HG03457 (cell line): Measurements from ENCODE around the gene THSD7B.

Experiments used
- ATAC-seq: cut with Tn5 transposase; IDR thresholded peaks from one replicate; pipeline ENCODE4 v1.9.1; 2021; ENCODE audit warnings: moderate number of reproducible peaks; ENCODE audit not compliant: unreplicated experiment

The THSD7B gene

DNA sequence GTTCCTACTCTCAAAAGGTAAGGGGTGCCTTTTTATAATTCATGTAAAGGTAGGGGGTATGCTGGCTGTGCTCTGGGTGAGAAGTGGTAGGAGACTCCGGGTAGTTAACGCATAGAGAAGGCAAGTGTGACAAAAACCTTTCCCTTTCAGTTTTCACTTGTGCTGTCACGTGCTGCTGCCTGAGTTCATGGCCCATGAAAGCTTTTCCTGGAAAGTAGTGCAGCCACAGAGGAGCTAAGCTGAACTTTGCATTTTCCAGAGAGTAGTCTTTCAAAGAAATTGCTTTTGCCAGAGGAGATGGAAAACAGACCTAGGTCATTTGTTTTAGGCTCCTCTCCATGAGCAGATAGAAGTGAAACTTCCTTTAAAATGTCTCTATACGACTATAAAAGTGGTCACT is 44.7 kb downstream of the THSD7B start:
- no peak for ATAC-seq

GRCh38 chr2:136818839-136819238 is 53.5 kb downstream of the THSD7B start:
- ATAC-seq, result no peak

- no peak for ATAC-seq
These were observed 57.9 kb downstream of the THSD7B start for GRCh38 chr2:136823291-136823690.

GRCh38 chr2:136828162-136828561 is 62.8 kb downstream of the THSD7B start:
- no peak for ATAC-seq

GRCh38 chr2:136828774-136829173 is 63.4 kb downstream of the THSD7B start:
- no peak for ATAC-seq

DNA sequence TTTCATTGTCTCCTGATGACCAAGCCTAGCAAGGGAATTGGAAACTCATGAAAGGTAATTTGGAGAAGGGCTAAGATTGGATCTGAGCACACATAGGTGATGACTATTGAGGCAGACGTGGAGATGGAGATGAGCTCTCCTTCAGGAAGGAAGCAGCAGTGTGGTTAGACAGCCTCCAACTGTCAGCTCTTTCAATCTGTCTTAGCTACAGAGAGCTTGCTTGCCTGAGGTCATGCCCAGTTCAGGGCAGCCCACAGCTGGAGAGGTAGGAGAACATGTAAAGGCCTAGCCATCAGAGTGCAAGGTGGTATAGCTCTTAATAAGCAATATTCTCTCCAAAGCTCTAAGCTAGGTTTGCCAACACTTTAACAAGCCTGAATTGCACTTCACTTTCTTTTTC is 79.2 kb downstream of the THSD7B start:
- ATAC-seq, result no peak

DNA sequence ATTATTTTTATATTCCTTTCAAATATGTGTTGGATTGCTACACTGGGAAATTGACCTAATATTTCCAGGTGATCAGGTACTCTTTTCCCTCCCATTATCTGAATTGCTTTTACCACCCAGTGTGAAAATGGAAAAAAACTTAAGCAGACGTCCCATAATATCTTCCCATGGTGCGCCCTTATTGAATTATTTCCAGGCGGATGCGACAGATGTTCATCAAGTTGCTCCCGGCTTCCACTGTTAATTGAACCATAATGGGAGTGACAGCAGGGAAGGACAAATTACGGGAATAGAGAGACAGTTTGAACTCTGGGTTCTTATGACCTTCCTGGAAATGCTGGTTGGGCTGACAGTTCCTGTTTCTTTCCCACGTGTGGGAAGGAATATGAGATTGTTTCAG is 93.3 kb downstream of the THSD7B start:
- no peak for ATAC-seq

- ATAC-seq, result no peak
These were observed 95.2 kb downstream of the THSD7B start for GRCh38 chr2:136860443-136860958.

DNA sequence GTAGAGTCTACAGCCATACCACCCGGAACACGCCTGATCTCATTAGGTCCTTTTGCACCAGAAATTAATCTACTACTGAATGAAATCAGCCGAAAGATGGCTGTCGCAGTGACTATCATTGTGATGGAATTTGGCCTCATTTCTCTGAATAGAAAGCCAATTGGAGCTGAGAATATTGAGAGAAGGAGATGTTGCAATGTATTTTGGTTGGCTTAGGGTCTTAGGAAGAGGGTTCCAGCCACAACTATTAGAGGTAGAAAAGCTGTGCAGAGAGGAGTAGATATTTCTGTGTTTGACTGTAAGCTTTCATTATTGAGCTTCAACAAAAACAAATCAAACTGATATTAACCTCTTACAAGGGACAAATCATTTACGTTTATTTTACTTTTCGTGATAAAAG is 98.1 kb downstream of the THSD7B start:
- ATAC-seq, result no peak

- no peak for ATAC-seq
These were observed 98.5 kb downstream of the THSD7B start for GRCh38 chr2:136863874-136864273.

GRCh38 chr2:136871424-136871823 is 106.1 kb downstream of the THSD7B start:
- no peak for ATAC-seq

GRCh38 chr2:136874258-136874657 is 108.9 kb downstream of the THSD7B start:
- no peak for ATAC-seq

DNA sequence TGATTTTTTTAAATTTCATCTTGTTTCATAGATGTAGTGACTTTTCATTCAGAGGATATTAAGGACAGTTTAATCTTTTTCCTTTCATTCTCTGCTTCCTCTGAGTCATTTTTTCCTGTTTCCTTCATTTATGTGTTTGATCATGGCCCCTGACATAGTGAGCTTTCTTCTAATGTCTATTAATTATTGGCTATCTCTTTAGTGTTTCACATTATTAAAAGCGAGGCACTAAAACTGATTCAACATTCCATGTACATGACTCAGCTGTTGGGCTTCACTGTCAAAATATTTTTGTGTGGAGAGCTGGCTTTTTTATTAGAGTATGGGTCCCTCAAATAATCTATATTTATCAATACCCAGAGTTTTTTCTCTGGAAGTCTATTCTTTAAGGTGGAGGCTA is 125.8 kb downstream of the THSD7B start:
- ATAC-seq, result no peak

GRCh38 chr2:136894007-136894634 is 128.8 kb downstream of the THSD7B start:
- ATAC-seq, result no peak

DNA sequence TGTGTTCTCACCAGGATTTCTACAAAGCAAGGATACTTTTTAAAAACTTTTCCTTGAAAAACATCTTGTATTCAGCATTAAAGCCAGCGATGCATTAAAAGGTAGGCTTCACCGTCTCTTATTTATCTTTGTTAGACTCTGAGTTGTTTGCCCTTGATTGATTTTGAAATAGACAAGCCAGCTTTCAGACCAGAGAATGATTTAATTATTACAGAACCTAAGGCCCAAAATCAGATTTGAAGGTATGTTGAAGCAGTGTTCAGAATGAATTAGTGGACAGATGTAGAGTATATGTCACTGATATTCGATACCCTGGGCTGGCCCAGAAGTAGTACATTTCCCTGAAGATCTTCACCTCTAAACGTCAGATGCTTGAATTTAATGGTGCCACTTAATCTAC is 136.4 kb downstream of the THSD7B start:
- ATAC-seq, result no peak

GRCh38 chr2:136905779-136906178 is 140.4 kb downstream of the THSD7B start:
- no peak for ATAC-seq

DNA sequence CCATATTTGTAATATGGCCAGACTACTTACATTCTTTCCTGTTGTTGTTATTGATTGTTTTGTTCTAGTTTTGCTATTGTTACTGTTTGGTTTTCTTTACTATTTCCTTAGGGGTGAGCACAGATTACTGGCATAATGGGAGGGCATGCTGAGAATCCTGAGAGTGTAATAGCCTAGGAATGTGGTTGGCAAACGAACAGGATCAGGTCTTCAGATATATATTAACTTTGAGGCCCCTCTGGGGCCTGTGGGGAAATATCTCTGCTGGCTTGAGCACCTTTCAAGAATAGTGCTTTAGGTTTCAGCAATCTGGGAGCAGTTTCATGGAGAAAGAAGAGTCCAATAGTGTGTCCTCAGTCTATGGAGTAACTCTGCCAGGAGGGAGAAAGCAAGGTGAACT is 144.4 kb downstream of the THSD7B start:
- no peak for ATAC-seq

DNA sequence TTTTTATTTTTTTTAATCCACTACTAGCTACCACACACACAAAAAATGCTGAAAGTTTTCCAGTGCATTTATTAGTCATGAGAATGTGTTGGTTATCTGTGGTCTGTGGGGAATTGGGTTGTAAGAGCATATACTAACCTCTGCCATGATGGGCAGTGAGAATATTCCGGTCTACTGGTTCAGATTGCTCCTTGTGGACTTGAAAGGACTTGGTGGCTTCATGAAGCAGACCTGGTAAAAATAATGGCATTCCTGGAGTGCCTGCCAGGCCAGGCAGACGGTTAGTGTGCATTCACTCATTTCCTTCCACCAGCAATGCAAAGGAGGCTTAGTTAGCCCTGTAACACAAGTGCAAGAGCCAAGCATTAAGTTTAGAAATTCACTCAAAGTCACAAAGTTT is 150.8 kb downstream of the THSD7B start:
- no peak for ATAC-seq

- ATAC-seq, result no peak
These were observed 152.1 kb downstream of the THSD7B start for GRCh38 chr2:136917411-136917881.

DNA sequence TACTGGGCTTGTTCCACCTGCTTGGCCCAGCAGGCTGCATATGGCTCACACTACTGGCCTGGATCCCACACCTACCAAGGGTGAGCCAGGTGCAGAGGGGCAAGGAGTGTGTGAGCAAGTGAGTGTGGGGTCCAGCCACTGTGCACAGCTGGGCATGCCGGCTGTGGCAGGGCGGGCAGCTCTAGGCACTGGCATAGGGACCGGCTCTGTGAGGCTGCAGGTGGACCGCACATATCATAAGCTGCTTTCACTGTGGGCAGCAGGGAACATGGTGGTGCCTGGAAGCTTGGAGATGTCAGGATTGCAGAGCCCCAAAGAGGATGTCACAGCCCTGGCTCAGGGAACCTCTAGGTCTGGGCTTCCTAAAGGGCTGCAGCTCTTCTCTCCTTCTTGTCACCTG is 154.3 kb downstream of the THSD7B start:
- no peak for ATAC-seq

GRCh38 chr2:136920652-136921333 is 155.4 kb downstream of the THSD7B start:
- ATAC-seq, result no peak

DNA sequence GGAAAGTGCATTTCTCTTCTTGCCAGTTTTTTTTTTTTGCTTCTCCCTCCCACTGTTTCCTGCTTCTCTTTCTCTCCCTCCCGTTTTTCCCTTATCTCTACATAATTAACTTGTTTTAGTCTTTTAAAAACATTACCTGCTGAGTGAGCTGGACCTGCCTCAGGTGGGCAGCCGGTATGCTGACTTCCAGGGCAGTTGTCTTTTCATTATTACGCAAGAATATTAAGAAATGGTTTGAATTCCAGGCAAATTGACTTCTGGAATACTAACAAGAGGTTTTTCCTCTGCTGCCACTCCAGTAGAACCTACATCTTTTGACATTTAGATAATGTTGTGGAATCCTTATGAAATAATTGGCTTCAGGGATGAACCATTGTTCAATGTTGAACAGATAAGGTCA is 161.8 kb downstream of the THSD7B start:
- no peak for ATAC-seq

- ATAC-seq, result no peak
These were observed 164.2 kb downstream of the THSD7B start for GRCh38 chr2:136929531-136929930.
